Endothelial cell of umbilical vein (primary cell): Measurements from ENCODE around the gene EGR1.

Experiments
- FOS ChIP-seq: IDR thresholded peaks from 2 replicates; pipeline ENCODE4 v1.6.1; 2011; ENCODE audit warnings: mild to moderate bottlenecking, low read length, moderate library complexity, borderline replicate concordance; ENCODE audit not compliant: insufficient read depth
- TF ChIP-seq, protein P1 (sequence below), 2 donors: IDR thresholded peaks; 1 replicate in 1 of 2; 2 replicates in 1 of 2; pipeline ENCODE4 v1.5.1; 2011; ENCODE audit warnings: low read length in 2 of 2, mild to moderate bottlenecking in 2 of 2, moderate library complexity in 2 of 2, control low read depth in 1 of 2, inconsistent platforms in 1 of 2, low read depth in 1 of 2; ENCODE audit not compliant: insufficient read depth in 1 of 2; ENCODE audit errors: extremely low read depth in 1 of 2

DNA sequence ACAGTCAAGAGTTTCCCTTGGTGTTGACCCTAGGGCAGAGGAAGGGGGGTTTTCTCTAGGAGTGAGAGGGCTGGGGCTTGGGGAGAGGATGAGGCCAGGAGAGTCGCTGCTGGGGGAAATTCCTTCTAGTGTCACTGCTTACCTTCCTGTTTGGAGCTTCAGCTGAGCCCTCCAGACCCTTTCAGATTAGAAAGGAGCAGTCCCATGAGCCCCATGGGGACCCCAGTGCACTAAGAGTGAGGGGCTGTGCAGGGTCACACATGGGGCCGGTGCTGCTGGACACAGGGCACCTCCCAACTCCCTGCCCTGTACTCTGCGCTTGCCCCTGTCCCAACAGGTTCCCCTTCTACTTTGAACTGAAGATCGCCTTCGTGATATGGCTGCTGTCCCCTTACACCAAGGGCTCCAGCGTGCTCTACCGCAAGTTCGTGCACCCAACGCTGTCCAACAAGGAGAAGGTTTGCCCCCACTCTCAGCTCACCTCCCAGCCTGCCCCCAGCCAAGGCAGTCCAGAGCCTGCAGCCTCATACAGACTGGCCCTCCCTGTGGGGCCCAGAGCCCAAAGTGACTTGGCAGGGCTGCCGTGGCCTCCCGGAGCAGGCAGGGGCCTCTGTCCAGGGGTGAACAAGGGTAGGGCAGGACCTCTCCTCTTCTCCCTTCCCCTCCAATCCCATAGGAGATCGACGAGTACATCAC is 21.1 kb upstream of the EGR1 start:
- no peak for TF ChIP-seq FOS
- TF ChIP-seq, protein P1, sequence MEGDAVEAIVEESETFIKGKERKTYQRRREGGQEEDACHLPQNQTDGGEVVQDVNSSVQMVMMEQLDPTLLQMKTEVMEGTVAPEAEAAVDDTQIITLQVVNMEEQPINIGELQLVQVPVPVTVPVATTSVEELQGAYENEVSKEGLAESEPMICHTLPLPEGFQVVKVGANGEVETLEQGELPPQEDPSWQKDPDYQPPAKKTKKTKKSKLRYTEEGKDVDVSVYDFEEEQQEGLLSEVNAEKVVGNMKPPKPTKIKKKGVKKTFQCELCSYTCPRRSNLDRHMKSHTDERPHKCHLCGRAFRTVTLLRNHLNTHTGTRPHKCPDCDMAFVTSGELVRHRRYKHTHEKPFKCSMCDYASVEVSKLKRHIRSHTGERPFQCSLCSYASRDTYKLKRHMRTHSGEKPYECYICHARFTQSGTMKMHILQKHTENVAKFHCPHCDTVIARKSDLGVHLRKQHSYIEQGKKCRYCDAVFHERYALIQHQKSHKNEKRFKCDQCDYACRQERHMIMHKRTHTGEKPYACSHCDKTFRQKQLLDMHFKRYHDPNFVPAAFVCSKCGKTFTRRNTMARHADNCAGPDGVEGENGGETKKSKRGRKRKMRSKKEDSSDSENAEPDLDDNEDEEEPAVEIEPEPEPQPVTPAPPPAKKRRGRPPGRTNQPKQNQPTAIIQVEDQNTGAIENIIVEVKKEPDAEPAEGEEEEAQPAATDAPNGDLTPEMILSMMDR (IDR thresholded peaks at IDR 0.05; ENCODE audit: extremely low read depth in 1 of 2, insufficient read depth in 1 of 2, low read depth in 1 of 2, low read length in 2 of 2): no peak
